Smooth muscle cell of trachea (primary cell): Measurements from ENCODE around the gene AK5. TPM values are rescaled to one million over a fixed set of nuclear protein-coding genes. Genes with fewer than 3 reads are reported as not detected.

Source experiments
- total RNA-seq: library from RNA; depleted of rRNA; stranded (reverse); fragments of >200 nt; gene quantifications from 2 replicates; pipeline ENCODE4 v1.2.1, GENCODE V29; 2014

AK5 gene, protein sequence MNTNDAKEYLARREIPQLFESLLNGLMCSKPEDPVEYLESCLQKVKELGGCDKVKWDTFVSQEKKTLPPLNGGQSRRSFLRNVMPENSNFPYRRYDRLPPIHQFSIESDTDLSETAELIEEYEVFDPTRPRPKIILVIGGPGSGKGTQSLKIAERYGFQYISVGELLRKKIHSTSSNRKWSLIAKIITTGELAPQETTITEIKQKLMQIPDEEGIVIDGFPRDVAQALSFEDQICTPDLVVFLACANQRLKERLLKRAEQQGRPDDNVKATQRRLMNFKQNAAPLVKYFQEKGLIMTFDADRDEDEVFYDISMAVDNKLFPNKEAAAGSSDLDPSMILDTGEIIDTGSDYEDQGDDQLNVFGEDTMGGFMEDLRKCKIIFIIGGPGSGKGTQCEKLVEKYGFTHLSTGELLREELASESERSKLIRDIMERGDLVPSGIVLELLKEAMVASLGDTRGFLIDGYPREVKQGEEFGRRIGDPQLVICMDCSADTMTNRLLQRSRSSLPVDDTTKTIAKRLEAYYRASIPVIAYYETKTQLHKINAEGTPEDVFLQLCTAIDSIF
- 69.1 and 72.4 TPM in 2 replicates for total RNA-seq

DNA sequence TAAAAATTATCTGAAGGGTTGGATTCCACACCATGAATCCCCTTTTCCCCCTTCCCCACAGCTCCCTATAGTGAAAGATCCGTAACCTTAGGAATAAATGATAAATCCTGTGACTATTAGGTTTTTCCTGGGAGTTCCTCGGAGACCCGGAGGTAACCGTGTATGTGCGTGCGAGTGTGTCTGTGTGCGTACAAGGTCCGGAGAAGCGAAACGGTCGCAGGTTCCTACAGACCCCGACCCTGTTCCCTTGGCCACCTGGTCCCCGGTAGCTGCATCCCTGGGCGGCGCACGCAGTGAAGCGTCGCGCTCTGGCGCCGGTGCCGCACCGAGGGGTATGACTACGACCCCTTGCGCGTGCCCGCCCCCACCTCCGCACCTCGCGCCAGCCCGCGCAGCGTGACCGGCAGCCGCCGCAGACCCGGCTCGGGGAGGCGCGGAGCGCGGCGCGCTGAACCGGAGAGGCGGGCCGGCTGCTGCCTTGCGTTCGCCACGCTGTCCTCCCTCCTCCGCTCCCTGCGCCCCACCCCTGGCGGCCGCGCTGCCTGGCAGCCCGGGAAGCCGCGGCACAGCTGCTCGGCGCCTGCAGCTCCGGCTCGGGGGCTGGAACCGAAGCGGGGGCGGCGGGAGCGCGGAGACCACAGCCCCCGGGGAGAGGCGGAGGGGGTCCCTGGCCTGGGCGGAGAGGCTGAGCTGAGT is at the start of gene AK5:
Gene AK5, plus strand, starts transcription at position 529 of the 696 bp plus-strand sequence. CDS start 295 bp downstream, outside the sequence.

Other genes starting within 250 kb of the AK5 start
- gene PIGK, start 62.6 kb upstream of the AK5 start, total RNA-seq, result 38.9 and 67.8 TPM in 2 replicates